ENCODE measurements around the gene GPR39. TPM values are rescaled to one million over a fixed set of nuclear protein-coding genes. Genes with fewer than 3 reads are reported as not detected.

GPR39 gene
- total and polyA plus RNA-seq, 12 donors, result 0.10 to 0.28 (median 0.17) TPM; not detected in 7

DNA sequence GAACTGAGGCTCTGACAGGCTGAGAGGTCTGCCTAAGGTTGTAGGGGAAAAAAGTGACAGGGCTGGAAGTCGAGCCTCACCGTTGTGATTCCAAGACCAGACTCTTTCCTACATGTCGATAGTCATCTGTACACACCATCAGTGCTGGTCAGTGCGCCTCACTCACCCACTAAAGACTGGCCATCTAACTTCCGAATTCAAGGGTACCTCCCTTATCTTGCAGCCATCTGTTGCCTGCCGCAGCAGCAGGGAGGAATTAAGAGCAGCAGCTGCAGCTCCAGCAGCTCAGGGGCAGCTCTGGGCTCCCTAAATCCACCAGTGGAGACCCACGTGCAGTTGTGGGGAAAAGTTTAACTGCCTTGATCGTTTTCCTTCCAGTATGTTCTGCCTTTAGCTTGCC is 32.6 kb upstream of the GPR39 start:
- Histone ChIP-seq H3K27me3 (no peaks in the 10 kb centered on the region), H3K36me3 (replicated peaks in 1 of 2) (no peaks in the 10 kb centered on the region), H3K27ac (no peak overlapping the region), H3K4me1 (replicated peaks in 1 of 2) (no peaks in the 10 kb centered on the region), H3K4me3 (no peak overlapping the region), H3K9me3 (replicated peaks in 1 of 3) (no peaks in the 10 kb centered on the region)
- intact Hi-C loops (cut with DNase I), result no loop called here
- no peak for TF ChIP-seq POLR2A (IDR thresholded peaks at IDR 0.05)
- TF ChIP-seq, protein P1, sequence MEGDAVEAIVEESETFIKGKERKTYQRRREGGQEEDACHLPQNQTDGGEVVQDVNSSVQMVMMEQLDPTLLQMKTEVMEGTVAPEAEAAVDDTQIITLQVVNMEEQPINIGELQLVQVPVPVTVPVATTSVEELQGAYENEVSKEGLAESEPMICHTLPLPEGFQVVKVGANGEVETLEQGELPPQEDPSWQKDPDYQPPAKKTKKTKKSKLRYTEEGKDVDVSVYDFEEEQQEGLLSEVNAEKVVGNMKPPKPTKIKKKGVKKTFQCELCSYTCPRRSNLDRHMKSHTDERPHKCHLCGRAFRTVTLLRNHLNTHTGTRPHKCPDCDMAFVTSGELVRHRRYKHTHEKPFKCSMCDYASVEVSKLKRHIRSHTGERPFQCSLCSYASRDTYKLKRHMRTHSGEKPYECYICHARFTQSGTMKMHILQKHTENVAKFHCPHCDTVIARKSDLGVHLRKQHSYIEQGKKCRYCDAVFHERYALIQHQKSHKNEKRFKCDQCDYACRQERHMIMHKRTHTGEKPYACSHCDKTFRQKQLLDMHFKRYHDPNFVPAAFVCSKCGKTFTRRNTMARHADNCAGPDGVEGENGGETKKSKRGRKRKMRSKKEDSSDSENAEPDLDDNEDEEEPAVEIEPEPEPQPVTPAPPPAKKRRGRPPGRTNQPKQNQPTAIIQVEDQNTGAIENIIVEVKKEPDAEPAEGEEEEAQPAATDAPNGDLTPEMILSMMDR (IDR thresholded peaks at IDR 0.05), result no peak
- DNase-seq, result no peak
- WGBS, 4 donors, result 40 to 54% (median 49%) methylated on average over 8 of the region's 8 CpGs

DNA sequence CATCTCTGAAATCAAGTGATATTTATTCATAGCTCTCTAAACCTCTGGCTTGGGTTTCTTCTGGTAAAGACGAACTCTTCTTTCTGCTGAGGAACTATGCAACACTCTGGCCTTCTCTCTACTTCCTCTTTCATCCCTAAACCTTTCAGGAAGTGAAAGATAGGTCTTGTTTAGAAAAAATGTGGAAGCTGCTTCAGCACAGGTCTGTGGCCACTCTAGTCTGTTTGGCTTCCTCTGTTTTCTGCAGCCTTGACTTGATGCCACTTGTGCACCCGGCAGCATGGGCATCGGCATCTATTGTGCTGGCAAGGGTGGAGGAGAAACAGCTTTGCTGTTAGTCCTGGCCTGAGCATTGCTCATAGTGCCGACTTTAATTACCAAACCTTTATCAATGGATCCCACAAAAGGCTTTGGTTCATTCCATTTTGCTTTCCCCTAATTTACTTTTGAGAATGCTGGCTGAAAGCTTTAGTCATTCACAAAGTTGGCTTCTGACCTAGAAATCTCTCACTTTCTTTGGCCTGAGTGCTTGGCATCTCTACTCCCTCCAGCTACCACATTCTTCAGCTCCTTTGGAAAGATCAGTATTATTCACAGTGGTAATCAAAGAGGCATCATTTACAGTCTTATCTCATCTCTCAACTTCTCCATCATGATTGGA is 32.0 kb upstream of the GPR39 start:
- TF ChIP-seq, protein P1 (IDR thresholded peaks at IDR 0.05), result no peak
- TF ChIP-seq POLR2A (IDR thresholded peaks at IDR 0.05), result no peak
- Histone ChIP-seq H3K4me3 (no peak overlapping the region), H3K36me3 (replicated peaks in 1 of 2) (no peaks in the 10 kb centered on the region), H3K9me3 (replicated peaks in 1 of 3) (no peaks in the 10 kb centered on the region), H3K4me1 (replicated peaks in 1 of 2) (no peaks in the 10 kb centered on the region), H3K27me3 (no peaks in the 10 kb centered on the region), H3K27ac (no peak overlapping the region)
- intact Hi-C loops (cut with DNase I), result no loop called here
- DNase-seq, result no peak
- 53 to 67% (median 60%) methylated on average over 4 of the region's 4 CpGs for WGBS, 4 donors

DNA sequence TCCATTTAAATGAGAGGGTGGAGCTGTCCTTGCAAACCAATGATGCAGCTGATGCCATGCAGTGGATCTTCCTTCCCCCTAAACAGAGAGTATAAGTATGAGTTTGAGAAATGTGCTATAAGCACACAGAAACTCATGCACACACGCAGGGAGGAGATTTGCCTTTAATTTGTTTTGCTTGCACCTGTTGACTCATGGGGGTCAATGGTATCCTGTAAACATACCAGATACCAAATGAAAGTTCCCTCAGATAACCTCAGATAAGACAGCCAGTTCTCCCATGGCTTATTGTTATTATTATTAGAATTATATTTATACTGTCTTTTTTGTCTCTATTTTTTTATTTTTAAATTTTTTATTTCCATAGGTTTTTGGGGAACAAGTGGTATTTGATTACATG is 29.5 kb upstream of the GPR39 start:
- TF ChIP-seq, protein P1 (IDR thresholded peaks at IDR 0.05), result no peak
- TF ChIP-seq POLR2A (IDR thresholded peaks at IDR 0.05), result no peak
- no peaks in the 10 kb centered on the region for H3K36me3 ChIP-seq (replicated peaks in 1 of 2)
- intact Hi-C loops (cut with DNase I), result no loop called here
- no peak for DNase-seq
- H3K4me1 ChIP-seq (replicated peaks in 1 of 2), result no peaks in the 10 kb centered on the region
- H3K9me3 ChIP-seq (replicated peaks in 1 of 3), result no peaks in the 10 kb centered on the region
- H3K4me3 ChIP-seq, result no peak overlapping the region
- H3K27me3 ChIP-seq, result no peaks in the 10 kb centered on the region
- 69 to 95% (median 80%) methylated on average over 1 of the region's 1 CpG for WGBS, 4 donors
- H3K27ac ChIP-seq, result no peak overlapping the region

DNA sequence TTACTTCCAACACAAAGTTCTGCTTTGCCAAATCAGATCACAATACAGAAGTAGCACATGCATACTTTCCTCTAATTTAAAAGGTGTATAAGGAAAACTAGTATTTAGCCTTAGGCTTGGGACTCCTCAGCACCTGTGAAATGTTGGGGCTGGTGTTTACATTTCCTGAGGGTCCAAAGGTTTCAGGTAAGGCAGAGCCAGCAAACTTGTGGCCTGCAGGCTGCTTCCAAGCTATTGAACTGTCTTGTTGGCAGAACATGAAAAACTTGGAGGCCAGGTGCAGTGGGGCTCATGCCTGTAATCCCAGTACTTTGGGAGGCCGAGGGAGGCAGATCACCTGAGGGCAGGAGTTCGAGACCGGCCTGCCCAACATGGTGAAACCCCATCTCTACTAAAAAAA is 26.5 kb upstream of the GPR39 start:
- TF ChIP-seq, protein P1 (IDR thresholded peaks at IDR 0.05), result no peak
- TF ChIP-seq POLR2A (IDR thresholded peaks at IDR 0.05), result no peak

More for the DNA sequence above, 26.5 kb upstream of the GPR39 start:
- Histone ChIP-seq H3K27me3 (no peaks in the 10 kb centered on the region), H3K4me3 (no peak overlapping the region), H3K9me3 (replicated peaks in 1 of 3) (no peaks in the 10 kb centered on the region), H3K4me1 (replicated peaks in 1 of 2) (no peaks in the 10 kb centered on the region), H3K36me3 (replicated peaks in 1 of 2) (no peaks in the 10 kb centered on the region), H3K27ac (no peak overlapping the region)
- intact Hi-C loops (cut with DNase I), result no loop called here
- DNase-seq, result no peak
- WGBS, 4 donors, result 85 to 100% (median 89%) methylated on average over 3 of the region's 3 CpGs

Measured in adrenal gland (tissue), 12 donors.